Central memory CD4-positive, alpha-beta T cell (primary cell): ENCODE results near the gene TMTC2.

Experiments
- DNase-seq: peaks from one replicate; pipeline ENCODE4 v3.0.0; 2022

Gene TMTC2

DNA sequence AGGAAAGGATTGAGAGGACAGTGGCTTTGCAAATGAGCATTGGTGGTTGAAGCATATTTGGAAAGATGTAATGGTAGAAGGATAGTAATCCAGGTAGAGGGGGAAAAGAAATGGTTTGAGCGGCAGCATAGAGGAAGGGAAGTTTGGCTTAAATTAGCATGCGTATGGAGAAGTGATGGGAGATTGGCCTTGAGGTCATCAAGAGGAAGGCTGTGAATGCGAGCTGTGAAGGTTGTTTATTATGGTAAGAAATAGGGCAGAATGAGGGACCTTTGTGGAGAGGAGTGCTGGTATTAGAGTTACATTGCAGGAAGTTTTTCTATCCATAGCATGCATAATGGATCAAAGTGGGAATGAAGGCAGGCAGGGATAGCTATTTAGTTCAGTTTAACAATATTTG lies 162.1 kb downstream of the TMTC2 start:
- no peak for DNase-seq

DNA sequence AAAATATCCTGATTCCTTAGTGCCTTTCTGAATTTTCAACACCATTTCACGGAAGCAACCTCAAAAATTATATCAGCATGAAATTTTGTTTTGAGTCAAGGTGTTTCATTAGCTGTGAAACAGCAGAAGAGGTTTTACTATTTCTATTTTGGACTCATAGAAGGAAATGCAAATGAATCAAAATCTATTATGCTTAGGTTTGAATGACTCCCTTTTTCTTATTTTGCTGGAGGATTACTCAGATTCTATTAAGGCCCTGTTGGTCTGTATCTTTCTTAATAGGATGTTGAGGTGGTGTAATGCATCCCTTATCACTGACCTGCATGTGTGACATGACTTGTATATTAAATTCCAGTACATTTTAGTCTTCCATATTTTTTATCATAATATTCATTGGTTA lies 165.8 kb downstream of the TMTC2 start:
- no peak for DNase-seq

DNA sequence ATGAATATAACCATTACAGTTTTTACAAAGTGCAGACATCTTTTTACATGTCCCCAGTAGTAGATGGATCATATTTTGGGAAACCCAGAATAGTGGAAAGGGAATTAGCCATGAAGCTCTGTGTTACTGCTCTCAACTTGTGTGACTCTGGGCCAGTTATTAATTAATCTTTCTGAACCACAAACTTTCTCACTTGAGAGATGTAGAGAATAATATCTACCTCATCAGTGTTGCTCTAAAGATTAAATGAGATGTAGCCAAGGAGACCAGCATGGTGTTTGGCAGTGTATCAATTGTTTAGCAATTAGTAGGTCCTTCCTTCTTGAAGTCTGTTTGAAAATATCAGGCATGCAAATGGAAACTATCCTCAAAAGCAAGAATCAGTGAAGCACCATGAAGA lies 169.2 kb downstream of the TMTC2 start:
- no peak for DNase-seq

GRCh38 chr12:82857276-82857675 lies 170.6 kb downstream of the TMTC2 start:
- DNase-seq = no peak

DNA sequence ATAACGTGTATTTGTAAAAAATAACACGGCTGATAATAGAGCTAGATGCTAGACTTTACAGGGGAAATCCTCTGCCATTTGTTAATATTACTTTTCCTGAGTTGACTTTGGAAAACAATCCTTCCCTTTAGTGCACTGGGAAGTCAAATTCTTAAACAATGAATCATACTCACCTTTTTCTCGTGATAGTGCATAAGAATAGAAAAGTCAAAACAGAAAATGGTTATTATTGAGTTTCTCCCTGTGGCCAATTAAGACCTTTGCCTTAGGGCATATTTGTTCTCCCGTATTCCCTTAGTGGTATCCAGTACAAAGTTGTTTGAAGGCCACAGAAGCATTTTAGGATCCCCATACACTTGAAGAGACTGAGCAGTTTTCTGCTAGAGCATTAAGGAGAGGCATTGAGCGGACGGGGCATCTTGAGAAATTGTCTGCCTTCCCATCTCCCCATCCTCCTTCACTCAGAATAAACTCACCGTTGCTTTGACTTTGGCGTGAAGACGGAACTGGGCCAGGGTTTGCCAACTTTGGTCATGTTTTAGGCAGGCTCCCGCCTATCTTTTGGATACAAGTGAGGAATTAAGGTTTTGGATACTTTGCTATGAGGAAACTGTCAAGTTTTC lies 171.3 kb downstream of the TMTC2 start:
- DNase-seq = no peak

GRCh38 chr12:82858534-82858917 lies 171.8 kb downstream of the TMTC2 start:
- DNase-seq = no peak

GRCh38 chr12:82862069-82862841 lies 175.5 kb downstream of the TMTC2 start:
- no peak for DNase-seq

- no peak for DNase-seq
These were observed 176.4 kb downstream of the TMTC2 start for GRCh38 chr12:82862876-82863649.

GRCh38 chr12:82866227-82866775 lies 179.6 kb downstream of the TMTC2 start:
- DNase-seq = no peak

- DNase-seq = no peak
These were observed 180.2 kb downstream of the TMTC2 start for GRCh38 chr12:82866946-82867345.

GRCh38 chr12:82867762-82868500 lies 181.2 kb downstream of the TMTC2 start:
- no peak for DNase-seq

DNA sequence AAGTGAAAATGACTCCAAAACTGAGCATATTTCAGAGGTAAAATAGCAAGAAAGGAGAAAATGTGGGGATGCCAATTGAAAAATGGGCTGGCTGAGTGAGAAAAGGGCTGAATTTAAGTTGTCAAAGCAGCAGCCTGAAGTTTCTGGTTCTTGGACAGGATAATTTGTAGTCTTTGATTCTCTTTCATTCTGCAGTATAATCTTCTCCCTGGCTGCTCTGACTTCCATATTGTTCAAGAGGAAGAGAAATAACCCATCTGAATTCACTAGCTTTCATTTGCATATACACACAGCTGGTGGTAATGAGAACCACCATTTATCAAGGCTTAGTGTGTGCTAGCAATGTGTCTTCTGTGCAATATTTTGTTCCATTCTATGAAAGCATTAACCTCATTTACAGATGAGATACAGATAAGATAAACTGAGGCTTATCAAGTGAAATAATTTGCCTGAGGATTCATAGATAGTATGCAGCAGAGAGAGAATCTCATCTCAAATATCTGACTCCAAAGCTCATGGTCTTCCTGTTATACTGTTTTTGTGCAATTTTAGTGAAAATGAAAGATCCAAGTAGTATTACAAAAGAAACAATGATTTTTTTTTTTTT lies 184.2 kb downstream of the TMTC2 start:
- DNase-seq = no peak

- DNase-seq = no peak
These were observed 185.4 kb downstream of the TMTC2 start for GRCh38 chr12:82872088-82872487.

DNA sequence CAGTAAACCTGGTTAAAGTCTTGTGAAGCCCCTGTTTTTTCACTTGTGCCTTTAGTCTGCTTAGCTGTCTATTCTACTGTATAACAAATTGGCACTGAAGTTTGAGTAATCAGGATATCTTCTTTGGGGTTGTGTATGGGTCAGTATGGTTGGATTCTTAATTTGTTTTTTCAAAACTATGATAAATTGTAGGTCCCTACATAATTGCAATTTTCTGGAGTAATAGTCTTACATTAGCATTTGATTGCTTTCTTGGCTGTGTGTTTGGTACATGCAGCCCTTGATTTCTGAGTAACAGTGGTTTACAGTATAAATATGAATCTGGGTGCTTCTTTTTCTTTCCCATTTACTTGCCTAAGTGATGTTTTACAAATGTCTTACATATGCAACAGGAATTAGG lies 186.6 kb downstream of the TMTC2 start:
- no peak for DNase-seq

DNA sequence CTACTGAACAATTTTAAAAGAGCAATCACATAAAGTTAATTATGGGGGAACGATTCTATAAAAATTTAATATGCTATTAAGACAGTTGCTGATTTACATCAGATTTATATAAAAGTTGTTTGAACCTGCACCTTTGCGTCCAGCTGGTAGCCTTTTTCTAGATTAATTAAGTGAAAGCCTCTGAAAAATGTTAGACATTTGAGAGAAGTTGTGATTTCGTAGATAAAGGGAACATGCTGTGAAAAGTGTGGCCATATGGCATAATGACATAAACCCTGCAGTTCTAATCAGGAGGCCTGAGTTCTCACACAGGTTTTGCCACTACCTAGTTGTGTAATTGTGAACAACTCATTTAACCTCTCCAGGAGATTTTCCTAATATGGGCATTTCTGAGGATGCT lies 187.2 kb downstream of the TMTC2 start:
- no peak for DNase-seq

GRCh38 chr12:82874945-82875344 lies 188.2 kb downstream of the TMTC2 start:
- no peak for DNase-seq

DNA sequence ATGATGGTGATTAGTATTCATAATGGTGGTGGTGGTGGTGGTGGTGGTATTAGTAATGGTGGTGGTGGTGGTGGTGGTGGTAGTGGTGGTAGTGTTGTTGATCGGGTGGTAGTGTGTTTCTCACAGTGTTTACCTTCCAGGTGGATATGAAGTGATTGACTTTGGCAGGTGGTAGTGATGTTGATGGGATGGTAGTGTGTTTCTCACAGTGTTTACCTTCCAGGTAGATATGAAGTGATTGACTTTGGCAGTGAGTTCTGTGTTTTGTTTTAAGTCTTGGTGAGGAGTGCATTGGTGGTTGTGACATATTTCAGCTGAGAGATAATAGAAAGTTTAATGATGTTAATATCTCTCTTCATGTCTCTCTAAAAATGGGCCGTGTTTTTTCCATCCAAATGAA lies 189.4 kb downstream of the TMTC2 start:
- DNase-seq = no peak

- no peak for DNase-seq
These were observed 191.3 kb downstream of the TMTC2 start for GRCh38 chr12:82877963-82878362.

- no peak for DNase-seq
These were observed 193.8 kb downstream of the TMTC2 start for GRCh38 chr12:82880442-82880901.

GRCh38 chr12:82883394-82884355 lies 197.0 kb downstream of the TMTC2 start:
- DNase-seq = no peak
